GM19043 (cell line): ENCODE results near the gene CELF1.
"Not testable (repeated sequence)": the region's sequence is repeated elsewhere in the genome, so short reads cannot be mapped to it uniquely, and the experiment has no call there.

Experiments
- ATAC-seq: cut with Tn5 transposase; IDR thresholded peaks from one replicate; pipeline ENCODE4 v1.9.1; 2021; ENCODE audit warnings: low read depth; ENCODE audit not compliant: unreplicated experiment

CELF1 gene

DNA sequence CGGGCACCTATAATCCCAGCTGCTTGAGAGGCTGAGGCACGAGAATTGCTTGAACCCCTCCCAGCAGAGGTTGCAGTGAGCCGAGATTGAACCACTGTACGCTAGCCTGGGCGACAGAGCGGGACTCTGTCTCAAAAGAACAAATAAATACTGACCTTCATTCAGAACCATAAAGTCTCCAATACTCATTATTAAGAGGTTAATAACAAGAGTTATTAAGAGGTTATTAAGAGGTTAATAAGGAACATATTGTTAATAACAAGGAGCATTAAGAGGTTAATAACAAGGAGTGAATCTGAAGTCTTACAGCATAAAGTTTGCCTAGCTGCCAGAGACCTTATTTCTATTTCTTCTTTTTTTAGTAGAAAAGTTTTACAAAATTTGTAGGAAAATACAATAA, 7.6 kb downstream of the CELF1 start:
- no peak for ATAC-seq

DNA sequence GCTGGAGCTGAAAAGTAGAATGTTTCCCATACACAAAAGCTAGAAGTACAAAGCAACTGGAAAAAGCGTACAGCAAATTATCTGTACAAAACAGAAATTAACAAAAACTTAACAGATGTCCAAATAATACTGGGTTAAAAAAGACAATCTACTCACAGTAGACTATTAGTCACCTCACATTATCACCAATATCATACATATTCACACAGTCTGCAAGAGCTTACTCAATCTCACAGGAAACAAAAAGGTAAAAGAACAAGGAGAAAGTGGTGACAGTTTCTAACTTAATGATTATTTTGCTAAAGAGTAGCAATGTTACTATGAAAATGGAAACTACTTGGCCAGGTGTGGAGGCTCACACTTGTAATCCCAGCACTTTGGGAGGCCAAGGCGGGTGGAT, 11.9 kb downstream of the CELF1 start:
- no peak for ATAC-seq

DNA sequence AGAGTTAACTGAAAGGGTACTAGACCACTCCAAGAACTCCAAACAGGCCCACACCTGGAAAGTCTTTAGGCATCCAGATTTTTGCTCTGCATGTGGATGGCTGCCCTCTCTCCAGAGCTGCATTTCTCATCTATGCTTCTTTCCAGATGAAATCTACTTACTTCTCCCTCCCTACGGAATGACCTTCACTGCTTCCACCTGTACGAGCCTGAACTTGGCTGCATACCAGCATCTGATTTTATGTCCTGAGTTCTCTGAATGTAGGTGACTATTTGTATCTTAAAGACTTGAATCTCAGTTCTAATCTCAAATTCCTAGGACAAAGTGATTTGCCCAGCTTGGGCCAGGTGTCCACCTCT, 13.3 kb downstream of the CELF1 start:
- no peak for ATAC-seq

DNA sequence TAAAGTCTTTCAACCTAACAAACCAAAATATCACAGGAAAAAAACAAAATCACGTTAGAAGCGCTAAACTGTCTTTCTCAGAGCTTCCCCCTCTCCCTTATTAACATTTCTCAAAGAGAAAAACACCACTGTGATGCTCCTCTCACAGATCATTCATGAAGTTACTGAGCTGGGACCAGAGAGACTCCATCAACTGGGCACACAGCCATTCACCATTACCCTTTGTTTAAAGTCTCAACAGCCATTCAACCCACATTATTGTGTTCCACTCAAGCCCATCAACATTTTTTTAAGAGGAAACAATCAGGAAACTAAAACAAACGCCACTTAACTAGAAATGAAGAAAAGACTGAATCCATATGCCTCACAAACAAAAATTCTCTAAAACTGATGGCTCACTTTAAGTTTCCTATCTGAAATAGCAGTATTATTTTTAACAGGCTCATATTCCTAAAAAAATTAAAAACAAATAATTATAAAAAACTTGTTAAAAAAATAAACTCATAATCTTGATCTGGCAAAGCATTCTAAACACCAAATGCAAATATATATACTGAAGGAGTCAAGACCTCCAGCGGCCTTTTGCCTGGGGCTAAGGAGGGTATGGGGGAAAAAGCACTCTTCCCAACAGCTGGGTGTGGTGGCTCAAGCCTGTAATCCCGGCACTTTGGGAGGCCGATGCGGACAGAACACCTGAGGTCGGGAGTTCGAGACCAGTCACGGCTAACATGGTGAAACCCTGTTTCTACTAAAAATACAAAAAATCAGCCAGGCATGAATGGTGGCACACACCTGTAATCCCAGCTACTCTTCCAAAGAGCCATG, 14.0 kb downstream of the CELF1 start:
- ATAC-seq, result no peak

DNA sequence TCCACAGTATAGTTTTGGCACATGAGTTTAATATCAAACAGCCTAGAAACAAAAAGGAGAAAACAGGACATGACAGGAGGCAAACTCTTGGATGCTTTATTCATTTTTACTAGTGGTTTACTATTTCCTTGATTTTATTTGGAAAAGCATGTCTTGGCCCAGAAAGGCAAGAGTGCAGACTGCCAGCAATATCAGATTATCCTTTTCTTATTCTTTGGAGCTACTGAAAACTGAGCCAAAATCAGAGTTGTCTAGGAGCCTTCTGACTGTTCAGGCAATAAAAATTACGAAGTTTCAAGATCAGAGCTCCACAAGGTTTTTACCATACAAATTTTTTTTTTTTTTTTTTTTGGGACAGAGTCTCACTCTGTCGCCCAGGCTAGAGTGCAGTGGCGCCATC, 16.0 kb downstream of the CELF1 start:
- ATAC-seq, result no peak

DNA sequence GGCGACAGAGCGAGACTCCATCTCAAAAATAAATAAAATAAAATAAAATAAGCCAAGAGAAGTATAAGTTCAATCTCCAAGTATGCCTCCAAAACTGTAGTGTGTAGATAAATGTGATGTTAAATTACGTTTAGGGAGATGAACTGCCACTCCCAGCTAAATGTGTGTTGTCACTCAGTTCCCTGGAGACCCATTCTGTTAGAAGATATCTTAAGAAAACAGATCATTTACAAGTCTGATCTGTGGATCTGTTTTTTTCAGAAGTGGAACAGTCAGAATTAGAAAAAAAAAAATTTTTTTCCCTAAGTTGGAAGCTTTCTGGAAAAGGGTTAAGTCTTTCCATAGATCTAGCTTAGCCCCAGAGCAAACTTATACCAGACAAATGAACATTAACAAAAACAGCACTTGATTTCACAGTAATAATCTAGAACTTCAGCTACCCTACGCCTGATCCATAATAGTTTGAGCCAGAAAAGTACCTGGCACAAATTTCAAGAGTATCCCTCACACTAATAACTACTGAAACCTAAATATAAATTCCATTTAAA, 18.2 kb downstream of the CELF1 start:
- no peak for ATAC-seq

DNA sequence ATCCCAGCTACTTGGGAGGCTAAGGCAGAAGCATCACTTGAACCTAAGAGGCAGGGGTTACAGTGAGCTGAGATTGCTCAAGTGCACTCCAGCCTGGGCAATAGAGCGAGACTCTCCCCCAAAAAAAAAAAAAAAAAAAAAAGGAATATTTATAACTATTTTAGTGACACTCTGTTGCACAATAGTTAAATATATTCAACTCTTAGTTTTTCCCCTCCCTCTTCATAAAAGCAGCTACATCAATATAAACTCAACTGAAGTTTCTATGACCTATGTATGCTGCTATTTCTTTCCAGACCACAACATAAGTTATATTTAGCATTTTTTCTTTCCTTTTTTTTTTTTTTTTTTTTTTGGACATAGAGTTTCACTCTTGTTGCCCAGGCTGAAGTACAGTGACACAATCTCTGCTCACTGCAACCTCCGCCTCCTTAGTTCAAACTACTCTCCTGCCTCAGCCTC, 19.2 kb downstream of the CELF1 start:
- ATAC-seq, result no peak

DNA sequence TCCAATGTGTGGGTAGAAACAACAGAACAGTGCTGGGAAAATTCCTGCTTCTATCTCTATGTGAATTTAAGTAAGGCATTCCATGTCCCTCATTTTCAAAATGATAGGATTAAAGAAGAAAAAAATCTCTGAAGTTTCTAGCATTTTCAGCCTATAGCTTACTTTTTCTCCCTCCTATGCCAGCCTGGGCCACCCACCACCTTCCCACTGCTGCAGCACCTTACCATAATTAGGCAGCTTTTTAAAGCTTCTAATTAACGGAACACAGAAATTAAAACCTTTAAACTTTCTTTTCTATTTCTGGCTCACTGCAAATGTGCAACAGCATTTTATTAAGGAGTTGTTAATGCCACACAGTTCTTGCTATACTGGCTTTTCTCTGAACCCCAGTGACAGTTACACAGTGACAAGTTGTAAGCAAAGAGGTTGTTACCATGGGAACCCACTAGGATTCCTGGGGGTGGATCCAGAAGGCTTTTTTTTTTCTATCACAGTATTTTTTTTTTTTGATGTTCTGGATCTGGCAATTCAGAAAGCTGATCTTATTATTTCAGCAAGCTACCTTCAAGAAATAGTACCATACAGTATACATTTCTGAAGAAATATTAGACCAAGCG, 20.2 kb downstream of the CELF1 start:
- no peak for ATAC-seq

DNA sequence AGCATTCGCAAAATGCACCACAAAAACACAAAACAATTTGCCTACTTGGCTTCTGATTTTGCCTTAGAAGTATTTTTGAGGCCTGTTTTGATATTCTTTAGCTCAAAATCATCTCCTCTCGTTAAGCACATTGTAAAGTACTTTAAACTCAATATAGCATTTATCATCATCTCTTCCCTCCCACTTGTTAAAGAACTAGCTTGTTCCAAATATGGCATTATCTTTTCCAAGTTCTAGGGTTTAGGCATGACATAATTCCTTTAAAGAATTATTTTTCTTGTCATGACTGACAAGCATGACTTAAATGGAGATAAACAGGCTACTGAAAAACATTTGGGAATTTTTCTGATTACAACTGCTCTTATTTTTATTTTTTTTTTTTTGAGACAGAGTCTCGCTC, 21.3 kb downstream of the CELF1 start:
- no peak for ATAC-seq

DNA sequence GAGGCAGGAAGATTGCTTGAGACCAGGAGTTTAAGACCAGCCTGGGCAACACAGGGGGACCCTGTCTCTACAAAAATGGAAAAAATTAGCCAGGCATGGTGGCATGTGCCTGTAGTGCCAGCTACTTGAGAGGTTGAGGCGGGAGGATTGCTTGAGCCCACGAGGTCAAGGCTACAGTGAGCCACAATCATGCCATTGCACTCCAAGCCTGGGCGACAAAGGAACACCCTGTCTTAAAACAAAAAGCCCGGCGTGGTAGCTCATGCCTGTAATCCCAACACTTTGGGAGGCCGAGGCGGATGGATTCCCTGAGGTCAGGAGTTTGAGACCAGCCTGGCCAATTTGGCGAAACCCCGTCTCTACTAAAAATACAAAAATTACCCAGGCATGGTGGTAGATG, 22.2 kb downstream of the CELF1 start:
- not testable (repeated sequence) for ATAC-seq

DNA sequence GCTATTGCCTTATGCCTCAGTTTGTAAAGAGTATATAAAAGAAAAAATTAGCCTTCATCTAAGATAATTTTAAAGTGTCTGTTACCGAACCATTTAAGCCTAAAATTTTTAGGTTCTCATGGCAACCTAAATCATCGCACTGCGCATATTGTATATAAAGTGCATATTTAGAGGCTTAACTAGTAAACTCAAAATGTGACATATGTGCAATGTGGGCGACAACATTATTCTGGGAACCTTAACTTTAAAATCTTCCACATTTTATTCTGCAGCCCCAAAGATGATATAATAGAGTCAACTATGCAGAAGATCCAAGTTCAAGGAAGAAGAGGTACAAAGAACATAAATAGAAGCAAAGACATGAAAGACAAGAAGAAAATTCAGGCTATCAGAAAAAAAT, 23.0 kb downstream of the CELF1 start:
- ATAC-seq, result no peak

DNA sequence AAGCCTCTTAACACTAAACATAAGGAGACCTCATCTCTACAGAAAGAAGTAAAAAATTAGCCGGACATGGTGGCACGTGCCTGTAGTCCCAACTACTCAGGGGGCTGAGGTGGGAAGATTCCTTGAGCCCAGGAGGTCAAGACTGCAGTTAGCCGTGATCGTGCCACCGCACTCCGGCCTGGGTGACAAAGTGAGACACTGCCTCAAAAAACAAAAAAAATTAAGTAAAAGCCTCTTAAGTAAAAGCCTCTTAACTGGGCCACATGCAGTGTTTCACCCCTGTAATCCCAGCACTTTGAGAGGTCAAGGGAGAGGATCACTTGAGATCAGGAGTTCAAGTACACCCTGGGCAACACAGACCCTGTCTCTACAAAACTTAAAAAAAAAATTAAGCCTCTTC, 25.7 kb downstream of the CELF1 start:
- ATAC-seq, result no peak

DNA sequence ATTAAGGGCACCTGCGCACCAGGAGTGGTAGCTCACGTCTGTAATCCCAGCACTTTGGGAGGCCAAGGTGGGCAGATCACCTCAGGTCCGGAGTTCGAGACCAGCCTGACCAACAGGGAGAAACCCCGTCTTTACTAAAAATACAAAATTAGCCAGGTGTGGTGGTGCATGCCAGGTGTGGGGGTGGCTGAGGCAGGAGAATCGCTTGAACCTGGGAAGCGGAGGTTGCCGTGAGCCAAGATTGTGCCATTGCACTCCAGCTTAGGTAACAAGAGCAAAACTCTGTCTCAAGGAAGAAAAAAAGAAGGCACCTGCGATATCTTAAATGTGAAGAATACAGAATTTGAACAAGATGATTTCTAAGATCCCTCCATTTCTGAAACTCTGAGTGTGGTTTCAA, 26.9 kb downstream of the CELF1 start:
- not testable (repeated sequence) for ATAC-seq

DNA sequence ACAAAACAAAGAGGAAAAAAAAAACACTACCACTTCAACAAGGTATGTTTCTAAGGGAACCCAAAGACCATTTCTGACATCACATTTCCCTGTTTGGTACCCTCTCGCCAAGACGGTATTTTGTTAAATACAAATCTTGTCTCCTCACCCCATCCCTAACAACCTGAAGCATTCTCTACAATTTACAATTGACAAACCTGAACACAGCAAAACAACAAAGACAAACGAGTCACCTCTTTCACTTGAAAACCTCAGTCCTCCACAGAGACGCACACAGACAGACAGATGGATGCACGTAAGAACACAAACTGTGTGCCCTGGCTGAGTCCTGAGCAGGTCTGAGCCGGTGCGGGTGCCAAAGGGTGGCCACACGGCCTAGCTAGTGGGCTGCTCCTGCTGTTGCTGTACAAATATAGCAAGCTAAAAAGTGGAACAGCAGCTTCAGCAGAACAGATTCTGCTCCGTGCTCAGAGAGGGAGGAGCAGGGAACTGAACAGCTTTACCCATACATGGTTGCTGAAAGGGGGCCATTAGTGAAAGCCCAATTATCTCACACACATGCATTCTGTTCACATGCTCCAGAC, 28.5 kb downstream of the CELF1 start:
- no peak for ATAC-seq

DNA sequence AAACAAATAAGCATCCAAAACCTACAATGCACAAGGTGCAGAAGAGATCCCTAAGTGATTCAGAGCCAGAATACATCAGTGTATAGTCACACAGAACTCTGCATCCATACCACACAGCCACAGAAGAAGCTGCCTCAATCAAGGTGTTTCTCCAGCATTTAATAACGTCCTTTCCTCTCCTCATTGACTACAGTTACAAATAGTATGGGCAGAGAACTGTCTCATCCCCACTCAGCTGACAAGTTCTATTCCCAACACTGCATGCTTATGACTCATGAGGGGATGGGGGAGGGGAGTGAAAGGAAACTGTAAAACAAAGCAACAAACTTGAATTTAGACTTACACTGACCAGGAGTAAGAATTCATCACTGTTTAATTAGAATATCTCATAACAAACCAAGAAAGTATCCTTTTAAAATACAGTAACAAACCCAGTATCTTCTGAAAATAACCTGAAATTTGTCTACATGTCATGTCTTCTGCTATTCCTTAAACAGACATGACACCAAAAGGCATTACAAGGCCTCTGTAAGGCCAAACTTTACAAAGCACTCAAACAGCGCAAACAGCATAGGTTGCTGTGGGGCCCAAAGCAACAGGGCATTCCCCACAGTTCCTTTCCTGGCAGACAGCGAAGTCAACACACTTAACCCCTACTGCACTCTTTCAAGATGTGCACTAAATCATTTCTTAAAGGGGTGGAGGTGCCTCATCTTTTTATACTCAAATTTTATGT, 29.3 kb downstream of the CELF1 start:
- ATAC-seq, result no peak

DNA sequence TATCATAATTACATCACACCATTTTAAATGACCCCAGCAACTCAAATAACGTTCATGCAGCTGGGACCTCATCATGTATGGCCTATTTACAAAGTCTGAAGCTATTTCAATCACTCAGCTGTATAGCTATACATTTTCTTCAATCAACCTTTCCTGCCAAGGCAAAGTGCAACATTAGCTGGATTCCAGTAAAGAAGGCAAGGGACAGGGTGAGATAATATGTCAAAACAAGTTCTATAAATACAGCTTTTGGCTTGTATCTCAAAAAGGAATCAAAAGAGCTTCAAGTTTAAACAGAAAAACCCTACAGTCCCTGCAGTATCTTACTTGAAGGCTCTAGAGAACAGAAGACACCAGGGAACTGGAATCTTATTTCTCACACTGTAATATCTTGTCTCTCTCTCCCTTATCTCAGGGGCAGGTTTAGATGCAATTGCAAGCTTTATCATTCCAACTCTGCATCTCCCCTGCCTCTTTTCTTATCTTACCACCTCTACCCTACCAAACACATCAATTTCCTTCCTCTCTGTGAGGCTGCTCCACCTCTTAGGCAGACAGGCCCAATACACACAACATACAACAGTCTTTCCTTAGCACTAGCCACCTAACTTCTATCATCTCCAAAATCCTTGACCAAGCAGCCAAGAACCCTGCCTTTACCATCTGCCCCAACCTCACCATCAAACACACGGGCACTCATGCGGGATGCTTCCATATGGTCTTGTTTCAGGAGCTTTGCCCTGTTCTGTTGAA, 34.5 kb downstream of the CELF1 start:
- no peak for ATAC-seq

DNA sequence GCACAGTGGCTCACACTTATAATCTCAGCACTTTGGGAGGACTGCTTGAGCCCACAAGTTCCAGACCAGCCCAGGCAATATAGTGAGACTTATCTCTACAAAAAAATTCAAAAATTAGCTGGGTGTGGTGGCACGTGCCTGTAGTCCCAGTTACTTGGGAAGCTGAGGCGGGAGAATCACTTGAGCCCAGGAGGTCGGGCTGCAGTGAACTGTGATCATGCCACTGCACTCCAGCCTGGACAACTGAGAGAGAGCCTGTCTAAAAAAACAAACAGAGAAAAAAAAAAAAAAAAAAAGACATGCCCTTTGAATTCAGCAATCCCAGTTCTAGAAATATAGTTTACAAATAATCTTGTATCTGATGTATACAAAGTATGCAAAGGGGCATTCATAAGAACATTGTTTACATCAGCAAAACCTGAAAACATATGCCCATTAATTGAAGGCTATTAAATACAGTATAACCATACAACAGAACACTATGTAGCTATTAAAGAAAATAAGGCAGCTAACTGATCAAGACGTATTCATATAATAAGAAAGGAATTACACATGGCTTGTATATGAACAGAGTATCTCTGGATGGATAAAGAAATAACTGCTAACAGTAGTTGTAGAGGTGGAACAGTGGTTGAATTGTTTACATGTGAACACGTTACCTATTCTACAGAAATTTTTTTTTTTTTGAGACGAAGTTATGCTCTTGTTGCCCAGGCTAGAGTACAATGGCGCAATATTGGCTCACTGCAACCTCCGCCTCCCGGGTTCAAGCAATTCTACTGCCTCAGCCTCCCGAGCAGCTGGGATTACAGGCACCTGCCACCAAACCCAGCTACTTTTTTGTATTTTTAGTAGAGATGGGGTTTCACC, 35.7 kb downstream of the CELF1 start:
- ATAC-seq, result no peak

DNA sequence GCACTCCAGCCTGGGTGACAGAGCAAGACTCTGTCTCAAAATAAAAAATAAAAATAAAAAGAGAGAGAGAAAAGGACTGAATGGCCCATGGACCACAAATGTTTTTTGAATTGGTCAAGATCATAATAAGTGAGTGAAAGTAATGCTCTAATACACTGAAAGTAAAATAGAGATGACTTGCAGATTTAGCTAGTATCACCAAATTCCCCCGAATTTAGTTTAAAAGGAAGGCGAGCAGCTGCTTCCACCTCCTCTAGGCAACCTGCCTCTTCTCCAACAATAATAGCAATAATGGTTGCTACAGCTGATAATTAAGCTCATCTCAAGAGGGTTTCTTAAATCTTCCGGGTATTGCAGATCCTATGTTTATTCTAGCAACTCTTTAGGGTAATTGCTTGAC, 36.8 kb downstream of the CELF1 start:
- no peak for ATAC-seq
